ENCODE results near the gene PSMB3.

PSMB3 gene

DNA sequence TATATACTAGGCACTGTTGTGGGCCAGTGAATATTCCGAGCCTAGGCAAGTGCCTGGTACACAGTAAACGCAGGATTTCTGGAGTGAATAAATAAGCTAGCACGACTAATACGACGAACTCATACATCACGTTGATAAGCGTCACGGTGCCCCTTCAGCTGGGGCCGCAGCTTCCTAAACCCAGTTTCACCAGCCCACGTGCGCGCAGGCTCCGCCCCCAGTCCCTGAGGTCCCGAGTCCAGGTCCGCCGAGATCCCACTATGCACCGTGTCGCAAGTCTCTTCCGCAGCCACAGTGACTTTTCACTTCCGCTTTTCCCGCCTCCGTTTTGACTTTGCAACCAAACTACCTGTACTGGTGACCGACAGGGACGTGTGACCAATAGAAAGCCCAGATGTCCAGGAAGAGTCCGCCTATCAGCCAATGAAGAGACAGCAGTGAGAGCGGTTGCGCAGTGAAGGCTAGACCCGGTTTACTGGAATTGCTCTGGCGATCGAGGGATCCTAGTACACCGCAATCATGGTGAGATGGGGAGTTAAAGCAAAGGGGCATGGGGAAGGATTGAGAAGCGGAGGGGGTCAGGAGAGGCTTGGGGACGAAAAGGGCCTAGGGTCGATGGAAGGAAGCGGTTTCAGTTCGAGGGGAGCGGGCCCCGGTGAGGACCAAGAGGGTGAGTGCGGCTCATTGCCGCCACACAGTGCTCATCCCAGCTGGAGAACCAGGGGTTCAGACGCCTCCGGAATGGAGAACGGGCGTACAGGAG, at the start of gene PSMB3:
Gene PSMB3, plus strand, starts transcription at position 434 of the 763 bp plus-strand sequence. Its CDS starts 86 bp downstream, at position 520.
- peak; percentile 98 to 100 (median 99) for DNase-seq

DNA sequence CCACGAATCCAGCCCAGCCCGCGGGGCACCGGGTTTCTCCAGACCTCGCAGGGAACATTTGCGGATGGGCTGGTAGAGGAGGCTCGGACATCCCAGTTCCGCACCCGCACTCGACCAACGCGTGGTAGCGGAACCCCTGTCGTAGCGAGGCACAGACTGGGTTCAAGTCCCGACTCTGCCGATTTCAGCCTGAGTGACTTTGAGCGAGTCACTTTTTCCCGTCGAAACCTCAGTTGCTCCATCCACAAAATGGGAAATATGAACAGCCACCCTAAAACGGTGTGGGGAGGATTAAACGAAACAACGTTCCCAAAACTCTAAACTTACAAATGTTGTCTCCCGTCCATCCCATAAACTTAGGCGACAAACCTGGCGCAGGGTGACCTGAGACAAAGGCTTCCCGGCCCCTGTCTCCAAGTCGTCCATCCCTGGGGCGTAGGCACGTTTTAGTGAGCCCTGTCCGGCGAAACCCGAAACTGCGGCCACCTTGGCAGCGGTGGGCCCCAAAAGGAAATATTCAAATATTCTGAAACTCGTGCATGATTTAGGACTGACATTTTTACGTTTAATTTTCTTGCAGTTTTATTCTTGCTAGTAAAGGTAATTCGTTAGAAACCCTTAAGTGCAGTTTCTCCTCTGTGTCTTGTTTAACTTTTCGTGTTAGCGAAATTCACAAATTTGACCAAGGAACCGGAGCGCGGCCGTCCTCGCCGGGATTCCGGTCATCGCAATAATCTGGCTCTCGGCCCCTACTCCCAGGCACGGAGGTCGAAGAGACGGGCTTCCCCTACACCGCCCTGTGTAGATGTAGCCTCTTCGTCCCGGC, 49.4 kb upstream of the PSMB3 start:
- peak in 2 of 3 experiments; percentile 46 to 60 for DNase-seq

DNA sequence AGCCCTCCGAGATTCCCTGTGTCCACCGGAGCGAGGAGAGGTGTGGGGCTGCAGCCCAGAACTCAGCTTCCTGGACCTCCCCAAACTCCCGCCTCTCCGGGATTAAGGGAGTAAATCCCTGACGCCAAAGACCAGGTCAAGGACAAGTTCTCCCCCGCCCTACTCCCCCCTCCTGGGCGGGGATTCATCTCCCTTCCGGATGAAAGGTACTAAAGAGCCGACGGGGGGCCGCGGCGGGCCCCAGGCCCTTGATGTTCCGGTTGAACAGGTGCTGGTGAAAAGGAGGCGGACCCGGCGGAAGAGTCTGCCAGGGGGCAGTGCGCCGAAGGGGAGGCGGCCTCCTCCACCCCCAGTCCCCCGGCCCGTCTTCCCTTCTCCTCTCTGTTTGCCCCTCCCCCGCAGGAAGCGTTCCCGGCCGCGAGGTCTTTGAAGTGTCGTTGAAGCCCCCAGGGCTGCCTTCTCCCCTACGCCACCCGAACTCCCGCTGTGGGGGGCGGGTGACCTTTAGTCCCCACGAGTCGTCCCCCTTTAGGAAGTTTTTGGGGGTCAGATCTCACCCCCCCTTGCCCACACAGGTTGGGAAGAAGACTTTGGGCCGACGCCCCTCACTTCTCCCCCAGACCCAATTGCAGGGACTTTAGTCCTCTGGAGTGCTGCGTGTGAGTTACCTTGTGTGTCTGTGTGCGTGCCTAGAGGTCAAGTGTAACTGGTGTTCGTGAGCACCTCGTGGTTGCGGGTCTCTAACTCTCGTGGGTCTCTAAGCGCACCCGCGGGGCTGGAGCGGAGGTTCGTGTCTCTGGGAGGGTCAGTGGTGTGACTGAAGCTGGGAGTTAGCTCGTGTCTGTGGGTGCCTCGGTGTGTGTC, 48.6 kb upstream of the PSMB3 start:
- DNase-seq: peak; percentile 82 to 98 (median 96)

DNA sequence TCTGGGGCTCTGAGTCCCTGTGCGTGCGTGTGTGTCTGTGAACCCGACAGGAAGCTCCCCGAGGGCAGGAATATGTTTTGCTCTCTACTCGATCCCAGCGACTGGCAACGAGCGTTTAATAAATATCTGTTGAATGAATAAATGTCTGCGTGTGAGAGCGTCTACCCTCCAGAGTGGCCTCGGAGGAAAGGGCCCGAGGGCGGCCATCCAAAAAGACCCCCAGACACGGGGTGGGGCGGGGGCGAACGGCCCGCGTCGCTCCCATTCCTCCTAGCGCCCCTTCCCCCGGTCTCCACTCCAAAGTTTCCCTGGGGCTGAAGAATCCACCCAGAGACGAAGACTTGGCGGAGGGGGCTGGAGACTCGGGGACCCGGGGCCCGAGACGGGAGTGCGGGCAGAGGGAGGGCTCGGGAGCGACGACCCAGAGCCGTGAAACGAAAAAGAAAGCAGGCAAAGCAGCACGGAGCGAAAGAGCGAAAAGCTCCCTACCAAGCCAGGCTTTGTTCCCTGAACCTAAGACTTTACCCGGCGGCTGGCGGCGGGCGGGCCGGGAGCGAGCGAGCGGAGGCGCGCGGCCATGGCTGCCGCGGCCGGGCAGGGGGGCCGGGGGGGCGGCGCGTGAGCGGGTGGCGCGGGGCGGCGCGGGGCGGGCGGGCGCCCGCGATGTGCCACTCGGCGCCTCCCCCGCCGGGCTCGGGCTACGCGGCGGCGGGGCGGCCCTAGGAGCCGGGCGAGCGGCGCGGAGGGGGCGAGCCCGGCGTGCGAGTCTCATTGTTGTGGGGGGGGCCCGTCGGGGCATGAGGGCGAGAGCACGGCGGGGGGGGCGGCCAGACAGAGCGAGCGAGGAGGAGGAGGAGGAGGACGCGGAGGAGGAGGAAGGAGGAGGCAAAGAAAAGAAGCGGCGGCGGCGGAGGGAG, 47.7 kb upstream of the PSMB3 start, which contains the start of gene MLLT6:
Gene MLLT6, plus strand, starts transcription at position 668 of the 917 bp plus-strand sequence. CDS start 360 bp downstream, outside the sequence.
- DNase-seq: peak; percentile 75 to 87 (median 77)

DNA sequence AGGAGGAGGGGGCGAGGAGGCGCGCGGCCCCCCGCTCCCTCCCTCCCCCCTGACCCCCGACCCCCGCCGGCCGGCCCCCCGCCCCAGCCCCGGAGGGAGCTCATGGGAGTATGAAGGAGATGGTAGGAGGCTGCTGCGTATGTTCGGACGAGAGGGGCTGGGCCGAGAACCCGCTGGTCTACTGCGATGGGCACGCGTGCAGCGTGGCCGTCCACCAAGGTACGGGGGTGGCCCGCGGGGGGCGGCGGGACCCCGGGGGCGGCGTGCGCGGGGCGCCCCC, 47.1 kb upstream of the PSMB3 start:
- DNase-seq: no peak

DNA sequence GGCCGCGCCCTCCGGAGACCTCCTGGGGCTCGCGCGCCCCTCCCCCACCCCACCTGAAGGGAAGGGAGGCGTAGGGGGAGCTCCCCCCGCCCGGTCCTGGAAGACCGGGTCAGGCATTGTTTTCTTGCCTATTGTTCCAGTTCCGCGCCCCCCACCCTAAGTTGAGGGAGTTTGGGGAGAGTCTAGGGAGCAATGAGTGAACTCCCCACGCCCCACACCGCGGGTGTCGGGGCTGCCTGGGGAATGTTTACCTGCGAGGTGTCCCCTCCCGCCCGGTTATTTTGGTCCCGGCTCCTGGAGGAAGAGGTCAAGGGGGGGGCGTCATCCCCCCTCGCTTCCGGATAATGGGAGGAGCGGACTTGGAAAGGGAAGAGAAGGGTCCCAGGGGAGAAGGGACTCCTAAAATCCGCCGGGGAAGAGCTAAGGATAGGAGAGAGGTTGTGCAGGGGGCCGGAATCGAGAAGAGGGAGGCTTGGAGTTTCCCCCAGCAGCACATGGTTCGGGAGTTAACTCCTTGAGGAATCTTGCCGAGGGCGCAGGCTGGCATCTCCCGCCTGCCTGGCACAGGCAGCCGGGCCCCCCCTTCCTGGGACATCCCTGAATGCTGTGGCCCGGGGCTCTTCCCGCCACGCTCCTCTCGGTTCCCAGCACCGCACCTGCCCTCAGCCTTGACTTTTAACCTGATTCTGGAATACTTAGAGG, 46.6 kb upstream of the PSMB3 start:
- DNase-seq: peak; percentile 53 to 78 (median 72)

DNA sequence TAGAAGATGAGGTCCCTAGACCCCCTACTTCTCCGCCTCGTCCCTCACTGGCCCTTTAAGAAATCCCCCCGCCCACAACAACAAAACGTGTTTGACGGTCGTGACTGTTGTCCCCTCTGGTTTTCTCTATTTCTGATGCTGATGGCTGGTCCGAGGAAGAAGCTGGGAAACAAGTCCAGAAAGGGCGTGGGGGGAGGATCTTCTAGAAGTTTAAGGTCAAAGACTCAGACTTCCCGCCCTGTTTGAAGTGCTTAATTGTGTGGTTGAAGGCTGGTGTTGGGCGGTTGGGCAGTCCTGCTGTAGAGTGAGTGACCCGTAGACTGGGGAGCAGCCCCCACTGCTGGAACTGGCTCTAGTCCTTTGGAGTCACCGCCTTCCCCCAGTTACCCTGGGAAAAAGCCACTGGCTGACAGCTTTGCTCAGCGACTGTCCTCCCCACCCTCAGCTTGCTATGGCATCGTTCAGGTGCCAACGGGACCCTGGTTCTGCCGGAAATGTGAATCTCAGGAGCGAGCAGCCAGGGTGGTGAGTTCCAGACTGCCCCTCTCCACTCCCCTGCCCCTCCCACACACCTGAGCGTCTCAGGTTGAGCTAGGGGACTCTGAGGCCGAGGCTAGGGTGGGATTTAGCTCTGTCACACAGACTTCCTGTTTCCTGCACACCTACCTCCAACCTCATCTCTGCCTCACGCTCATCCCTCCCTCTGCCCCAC, 45.9 kb upstream of the PSMB3 start:
- peak in 1 of 3 experiments; percentile 59 for DNase-seq

DNA sequence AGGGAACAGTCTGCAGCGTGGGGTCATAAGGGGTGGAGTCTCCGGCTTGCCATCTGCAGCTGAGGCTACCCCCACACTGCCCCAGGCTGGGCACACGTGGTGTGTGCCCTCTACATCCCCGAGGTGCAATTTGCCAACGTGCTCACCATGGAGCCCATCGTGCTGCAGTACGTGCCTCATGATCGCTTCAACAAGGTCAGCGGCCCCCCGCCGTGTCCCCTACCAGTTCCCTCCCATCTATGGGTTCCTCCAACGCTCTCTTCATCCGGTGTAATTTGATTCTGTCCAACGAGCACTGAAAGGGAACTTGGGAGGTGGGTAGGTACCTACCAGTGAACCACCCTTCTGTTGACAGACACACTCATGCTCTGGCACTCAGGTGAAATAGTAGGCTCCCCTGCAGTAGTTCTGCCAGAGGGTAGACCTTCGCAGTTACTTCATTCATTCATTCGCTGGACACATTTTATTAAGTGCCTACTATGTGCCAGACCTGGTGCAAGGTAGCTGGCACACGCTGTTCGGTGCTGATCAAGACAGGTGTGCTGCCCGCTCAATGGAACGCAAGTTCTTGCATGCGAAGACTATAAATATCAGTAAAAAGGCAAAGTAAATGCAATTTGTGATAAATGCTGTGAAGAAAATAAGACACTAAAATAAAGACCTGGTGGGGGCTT, 44.7 kb upstream of the PSMB3 start:
- DNase-seq: peak in 2 of 3 experiments; percentile 12 to 34

DNA sequence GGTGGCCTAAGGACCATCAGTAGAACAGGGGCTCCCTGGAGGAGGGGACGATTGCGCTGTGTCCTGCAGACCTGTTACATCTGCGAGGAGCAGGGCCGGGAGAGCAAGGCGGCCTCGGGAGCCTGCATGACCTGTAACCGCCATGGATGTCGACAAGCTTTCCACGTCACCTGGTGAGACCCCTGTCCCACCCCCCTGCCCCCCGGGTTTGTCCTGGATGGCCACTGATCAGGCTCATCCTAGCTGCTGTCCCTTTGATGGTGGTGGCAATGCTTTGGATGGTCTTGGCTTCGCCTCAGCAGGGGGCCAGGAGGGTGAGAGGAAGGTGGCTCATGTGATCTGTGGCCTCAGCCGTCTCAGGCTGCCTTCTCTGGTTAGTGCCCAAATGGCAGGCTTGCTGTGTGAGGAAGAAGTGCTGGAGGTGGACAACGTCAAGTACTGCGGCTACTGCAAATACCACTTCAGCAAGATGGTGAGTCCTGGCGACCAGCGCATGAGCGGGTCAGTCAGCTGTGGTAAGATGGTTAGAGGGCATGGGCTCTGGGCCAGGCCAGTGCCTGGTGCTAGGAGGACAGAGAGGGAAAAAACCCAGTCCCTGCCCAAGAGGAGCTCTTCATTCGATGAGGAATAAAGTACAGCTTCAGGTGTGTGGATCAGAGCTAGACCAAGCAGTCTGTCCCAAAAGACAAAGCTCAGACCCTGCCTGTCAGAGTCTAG, 43.3 kb upstream of the PSMB3 start:
- no peak for DNase-seq

DNA sequence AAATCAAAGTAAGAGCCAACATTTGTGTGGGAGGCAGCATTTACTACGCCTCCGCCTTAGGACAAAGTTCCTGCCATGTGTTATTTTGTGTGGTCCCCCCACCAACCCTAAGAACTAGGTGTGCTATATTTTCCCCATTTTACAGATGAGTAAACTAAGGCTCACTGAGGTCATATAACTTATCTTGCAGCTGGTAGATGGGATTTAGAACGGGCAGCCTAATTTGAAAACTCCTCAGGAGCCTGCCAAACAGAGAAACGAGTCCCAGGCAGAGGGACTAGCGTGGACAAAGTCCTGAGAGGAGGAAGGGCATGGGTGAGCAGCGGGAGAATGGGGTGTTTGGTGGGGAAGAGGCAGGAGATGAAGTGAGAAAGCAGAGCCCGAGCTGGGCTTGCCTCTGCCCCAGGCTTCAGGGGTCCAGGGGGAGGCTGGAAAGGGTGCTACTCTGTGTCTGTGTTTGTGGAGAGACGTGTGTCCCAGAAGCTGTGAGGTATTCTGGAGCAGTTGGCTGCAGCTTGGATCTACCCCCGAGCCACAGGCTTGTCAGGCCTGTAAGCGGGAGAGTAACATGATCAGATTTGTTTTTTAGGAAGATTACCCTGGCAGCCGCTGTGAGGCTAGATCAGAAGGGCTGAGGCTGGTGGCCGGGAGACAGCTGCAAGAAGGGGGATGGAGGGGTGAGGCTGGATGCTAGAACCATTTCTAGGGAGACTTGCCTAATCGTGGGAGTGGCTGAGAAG, 42.5 kb upstream of the PSMB3 start:
- DNase-seq: no peak

DNA sequence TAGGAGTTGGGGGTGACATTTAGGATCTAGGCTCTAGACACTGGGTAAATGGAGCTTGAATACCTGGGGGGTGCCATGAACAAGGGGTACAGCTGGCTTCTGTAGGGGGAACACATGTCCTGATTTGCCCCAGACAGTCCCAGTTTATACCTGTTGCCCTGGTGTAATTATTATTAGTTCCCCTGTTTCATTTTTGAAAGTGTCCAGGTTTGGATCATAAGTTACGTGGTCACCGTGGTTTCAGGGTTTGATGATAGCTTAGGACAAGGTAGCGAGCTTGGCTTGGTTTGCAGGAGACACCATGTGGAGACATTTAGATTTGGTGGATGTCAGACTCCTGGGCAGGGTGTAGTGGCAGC, 42.0 kb upstream of the PSMB3 start:
- DNase-seq: no peak

DNA sequence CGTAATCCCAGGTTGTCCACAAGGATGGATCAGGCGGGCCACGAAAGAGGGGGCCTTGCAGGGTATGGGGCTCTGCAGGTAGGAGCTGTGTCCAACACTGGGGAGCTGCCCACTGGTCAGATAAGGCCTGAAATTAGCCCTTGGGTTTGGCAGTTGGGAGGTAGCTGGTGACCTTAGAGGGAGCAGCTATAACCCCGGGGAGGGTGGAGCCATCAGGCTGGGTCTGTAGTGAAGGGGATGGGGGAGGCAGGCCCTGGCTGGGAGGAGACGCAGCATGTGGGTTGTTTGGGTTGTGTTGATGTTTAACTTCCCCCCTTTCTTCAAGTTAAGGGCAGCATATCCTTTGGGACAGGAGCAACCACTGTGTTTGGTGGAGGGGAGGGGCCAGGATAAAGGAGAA, 41.6 kb upstream of the PSMB3 start:
- no peak for DNase-seq

DNA sequence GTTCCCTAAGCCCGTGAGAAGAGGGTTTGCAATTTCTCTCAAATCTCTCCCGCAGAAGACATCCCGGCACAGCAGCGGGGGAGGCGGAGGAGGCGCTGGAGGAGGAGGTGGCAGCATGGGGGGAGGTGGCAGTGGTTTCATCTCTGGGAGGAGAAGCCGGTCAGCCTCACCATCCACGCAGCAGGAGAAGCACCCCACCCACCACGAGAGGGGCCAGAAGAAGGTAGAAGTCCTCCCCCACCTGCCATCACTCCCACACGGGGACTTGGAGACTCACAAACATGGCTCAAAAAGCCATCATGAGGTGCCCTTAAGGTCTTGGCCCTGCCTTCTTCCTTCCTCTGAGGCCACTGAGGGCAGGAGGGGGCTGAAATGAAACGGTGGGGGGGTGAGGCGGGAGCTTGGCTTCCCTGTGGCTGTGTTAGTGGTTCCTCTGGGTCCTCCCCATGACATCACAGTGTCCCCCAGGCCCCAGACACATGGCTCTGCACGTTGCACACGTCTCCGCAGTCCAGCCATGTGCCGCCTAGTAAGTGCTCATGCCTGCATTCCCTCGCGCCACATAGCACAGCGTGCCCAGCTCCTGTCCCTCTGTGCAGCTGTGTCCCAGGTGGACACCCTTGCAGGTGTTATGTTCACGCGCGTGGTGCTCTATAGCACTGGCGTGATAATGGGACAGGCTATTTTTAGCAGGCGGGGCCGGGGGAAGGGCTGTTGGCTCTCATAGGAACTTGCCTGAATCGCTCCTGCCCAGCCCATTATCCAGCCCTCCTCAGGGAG, 40.6 kb upstream of the PSMB3 start:
- DNase-seq: peak in 1 of 3 experiments; percentile 13

DNA sequence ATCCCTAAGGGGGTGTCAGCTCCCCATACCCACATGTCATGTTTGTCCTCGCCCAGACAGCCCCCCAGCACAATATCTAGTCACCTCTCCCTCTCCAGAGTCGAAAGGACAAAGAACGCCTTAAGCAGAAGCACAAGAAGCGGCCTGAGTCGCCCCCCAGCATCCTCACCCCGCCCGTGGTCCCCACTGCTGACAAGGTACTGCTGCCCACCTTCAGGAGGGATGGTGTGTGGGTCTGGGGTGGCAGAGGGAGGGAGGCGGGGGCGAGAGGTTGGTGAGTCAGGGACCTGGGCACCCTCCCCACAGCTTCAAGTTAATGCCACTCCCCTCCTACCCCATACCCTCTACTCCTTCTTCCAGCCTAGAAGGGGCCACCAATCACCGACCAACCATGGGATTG, 39.9 kb upstream of the PSMB3 start:
- no peak for DNase-seq

DNA sequence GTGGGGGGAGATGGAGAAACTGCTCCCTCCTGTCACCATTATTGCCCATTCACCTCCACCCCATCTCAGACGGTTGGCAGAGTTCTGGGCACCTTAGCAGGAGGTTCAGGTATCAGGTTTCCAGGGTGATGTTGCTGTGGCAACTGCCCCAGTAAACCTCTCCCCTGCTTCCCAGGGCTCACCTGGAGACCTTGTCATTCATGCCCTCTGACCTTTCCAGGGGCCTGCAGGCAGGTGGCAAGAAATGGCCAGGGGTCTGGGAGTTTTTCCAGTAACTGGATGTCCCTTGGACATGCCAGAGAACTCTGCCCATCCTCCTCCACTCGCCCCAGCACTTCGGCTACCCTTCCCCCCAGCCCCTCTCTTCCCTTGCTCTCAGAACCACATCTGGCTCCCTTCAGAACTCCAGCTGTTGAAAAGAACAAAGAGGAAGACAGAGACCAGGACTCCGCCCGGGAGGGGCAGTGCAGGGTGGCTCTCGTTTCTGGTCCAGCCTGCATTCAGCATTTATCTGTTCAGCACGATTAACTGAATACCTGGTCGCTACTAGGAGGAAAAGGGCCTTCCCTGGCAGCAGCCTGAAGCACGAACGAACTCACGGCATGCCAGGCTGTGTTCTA, 39.0 kb upstream of the PSMB3 start:
- no peak for DNase-seq

DNA sequence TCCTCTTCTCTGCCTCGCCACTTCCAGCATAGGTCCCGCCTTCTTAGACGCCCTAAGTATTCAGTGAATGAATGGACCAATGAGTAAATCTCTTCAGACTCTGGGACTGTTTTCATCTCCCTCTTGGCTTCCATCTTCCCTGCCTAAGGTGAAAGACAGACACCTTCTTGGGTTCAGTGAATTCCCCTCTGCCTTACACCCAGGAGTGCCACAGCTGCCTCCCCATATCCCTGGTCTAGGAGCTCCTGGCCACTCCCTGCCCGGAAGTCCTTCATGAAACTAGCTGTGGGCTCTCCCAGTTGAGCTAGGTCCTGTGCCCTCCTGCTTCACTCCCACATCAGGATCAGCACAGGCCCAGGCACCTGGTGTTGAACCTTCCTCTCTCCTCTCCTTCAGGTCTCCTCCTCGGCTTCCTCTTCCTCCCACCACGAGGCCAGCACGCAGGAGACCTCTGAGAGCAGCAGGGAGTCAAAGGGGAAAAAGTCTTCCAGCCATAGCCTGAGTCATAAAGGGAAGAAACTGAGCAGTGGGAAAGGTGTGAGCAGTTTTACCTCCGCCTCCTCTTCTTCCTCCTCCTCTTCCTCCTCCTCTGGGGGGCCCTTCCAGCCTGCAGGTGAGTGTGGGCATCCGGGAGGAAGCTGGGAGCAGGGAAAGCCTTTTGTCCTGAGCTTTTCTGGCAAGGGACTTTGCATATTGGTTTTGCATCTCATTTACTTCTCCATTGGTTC, 37.2 kb upstream of the PSMB3 start:
- no peak for DNase-seq

All from NCI-H1417 (cell line).